GM18951 (cell line): ENCODE data around the gene THUMPD3.

ENCODE experiments used
- POLR2A ChIP-seq: IDR thresholded peaks from 4 replicates; pipeline ENCODE4 v1.6.1; 2011; ENCODE audit warnings: mild to moderate bottlenecking; ENCODE audit not compliant: insufficient read length, insufficient read depth; ENCODE audit errors: extremely low read depth
- in situ Hi-C: fragments of 300-500 bp; cut with MboI; formaldehyde crosslinking; loops from one replicate; pipeline ENCODE4 v1.12.0; 2022; ENCODE audit warnings: low sequenced_read_pairs, mixed read lengths, inconsistent platforms; ENCODE audit not compliant: unreplicated experiment

THUMPD3 gene

DNA sequence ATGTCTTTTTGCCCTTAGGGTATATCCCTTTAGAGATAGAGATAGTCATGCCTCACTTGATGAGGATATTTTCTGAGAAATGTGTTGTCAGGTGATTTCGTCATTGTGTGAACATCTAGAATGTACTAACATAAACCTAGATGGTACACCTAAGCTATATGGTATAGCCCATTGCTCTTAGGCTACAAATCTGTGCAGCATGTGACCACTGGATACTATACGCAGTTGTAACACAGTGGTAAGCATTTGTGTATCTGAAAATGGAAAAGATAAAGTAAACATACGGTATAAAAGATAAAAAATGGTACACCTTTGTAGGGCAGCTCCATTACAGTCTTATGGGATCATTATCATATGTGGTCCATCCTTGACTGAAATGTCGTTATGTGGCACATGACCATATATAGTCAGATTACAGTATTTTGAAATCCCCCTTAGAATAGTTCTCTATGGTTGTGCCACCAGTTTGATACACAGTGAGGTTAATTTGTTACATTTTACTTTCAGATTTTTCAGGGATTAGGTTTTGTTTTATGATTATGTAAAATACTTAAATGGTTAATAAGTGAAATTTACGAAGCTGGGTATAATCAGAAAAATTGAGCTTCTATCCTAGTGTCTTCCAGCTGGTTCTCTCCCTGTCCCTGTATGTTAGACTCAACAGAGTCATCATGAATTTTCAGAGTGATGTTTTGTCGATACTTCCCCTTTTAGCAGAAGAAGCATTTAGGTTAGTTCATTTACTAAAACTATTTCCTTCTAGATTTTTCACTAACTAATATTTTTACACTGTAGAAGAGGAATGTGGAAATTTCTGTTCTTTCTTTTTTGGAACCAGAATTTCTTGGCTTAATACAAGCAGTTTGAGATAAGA is 47.4 kb downstream of the THUMPD3 start:
- TF ChIP-seq POLR2A = no peak
- in situ Hi-C loops = no loop called here

DNA sequence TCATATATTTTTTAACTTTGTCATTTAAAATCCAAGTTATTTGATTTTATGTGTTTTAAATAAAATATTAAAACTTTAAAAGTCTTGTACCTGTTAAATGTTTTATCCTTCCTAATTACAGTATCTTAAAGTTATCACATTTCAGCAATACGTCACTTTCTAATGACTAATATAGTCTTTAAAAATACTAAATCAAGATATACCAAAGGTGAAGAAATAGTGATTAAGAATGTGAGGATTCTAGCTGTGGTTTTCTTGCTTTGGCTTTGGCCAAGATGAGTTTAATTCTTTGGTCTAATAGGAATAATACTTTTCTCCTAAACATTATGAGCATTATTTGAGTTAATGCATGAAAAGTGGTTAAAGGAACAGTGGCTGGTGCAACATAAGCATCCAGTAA is 48.4 kb downstream of the THUMPD3 start:
- TF ChIP-seq POLR2A = no peak
- in situ Hi-C loops = no loop called here

GRCh38 chr3:9412293-9412692 is 49.4 kb downstream of the THUMPD3 start:
- in situ Hi-C loops = no loop called here
- no peak for TF ChIP-seq POLR2A

DNA sequence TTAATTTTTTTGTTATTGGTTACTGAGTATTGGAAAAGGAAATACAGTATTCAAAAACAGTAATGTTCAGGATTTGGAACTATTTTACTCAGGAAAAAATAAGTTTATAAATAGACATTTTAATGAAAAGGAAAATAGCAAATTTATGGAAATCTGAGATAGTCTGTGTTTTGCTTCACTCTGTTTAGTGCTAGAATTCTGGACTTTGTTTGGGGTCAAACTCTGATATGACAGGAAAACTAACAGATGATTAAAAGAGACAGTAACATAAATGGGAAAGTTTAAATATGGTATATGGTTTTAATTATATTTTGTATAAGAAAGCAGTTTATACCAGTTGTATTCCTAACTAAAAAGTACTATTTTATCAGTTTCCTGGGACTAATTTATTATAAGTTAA is 52.0 kb downstream of the THUMPD3 start:
- in situ Hi-C loops = no loop called here
- no peak for TF ChIP-seq POLR2A

DNA sequence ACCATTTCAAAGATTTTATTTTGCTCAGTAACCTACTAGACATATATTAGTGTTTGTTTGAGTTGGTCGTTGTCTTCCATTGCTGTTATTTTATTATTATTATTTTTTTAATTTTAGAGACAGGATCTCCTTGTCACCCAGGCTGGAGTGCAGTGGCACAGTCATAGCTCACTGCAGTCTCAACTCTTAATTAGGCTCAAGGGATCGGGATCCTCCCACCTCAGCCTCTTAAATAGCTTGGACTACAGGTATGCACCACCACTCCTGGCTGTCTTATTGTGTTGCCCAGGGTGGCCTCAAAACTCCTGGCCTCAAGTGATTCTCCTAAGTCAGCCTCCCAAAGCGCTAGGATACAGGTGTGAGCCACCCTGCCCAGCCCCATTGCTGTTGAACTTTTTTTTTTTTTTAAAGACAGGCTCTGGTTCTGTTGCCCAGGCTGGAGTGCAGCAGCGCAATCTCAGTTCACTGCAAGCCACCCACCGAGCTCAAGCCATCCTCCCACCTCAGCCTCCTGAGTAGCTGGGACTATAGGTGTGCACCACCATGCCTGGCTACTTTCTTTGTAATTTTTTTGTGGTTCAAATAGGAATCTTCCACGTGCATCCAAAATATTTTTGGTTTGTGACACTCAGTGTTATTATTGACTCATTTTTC is 52.8 kb downstream of the THUMPD3 start:
- in situ Hi-C loops = no loop called here

DNA sequence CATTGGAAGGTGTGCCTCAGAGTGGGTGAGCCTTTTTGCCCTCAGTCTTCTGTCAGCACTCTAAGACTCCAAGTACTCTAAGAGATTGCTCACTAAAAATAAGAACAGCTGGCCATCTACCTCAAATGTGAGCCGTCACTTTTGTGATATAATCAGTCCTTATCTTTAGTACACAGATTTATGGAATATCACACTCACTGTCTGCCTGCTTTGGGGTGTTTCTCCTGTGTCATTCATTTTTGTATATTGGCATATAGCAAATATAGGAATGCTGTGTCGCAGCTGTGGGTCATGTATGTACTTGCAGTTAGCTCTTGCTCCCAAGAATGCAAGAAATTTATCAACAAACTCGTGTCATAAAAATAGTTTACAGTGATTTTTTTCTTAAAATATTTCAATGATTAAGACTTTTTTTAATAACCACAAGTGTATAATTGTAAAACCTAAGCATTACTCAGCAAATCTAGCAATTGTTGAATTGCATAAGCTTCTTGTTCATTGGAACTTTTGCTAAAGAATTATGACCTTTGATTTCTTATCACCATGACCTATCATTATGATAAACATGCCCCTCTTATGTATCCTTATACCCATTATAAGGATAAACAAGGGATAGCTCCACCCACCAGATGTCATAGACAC is 53.4 kb downstream of the THUMPD3 start:
- TF ChIP-seq POLR2A = no peak
- in situ Hi-C loops = no loop called here

More for the DNA sequence above, 52.8 kb downstream of the THUMPD3 start:
- no peak for TF ChIP-seq POLR2A

- no peak for TF ChIP-seq POLR2A
- in situ Hi-C loops = no loop called here
These were observed 58.1 kb downstream of the THUMPD3 start for GRCh38 chr3:9420850-9421549.

DNA sequence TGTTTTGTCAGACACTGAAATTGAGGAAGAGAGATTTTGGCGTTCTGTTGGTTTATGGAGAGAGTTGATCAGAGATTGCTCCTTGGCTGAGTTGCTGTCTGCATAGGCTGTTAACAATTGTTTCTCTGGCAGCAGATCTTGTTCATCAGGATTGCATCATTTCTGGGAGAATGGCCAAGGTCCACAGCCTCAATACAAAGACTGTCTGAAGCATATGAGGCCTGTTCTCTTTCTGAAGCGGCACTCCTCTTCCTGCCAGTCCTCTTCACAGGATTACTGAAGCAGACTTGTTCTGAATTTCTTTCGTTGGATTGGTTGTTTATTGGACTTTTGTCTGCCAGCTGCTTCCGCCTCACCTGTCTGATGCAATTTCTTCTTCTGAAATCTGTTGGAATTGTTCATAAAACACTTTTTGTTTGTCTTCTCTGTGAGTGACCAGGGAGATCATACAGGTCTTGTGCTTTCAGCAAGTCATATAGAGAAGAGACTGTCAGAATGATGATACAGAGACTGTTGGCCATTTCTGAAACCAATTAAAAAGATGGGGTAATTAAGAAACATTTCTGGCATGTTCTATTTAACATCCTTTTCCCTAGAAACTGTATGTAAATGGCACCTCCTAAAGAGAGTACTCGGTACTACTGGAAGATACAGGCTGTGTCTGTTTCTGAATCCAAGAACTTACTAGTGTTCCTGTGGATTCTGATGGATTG is 60.0 kb downstream of the THUMPD3 start:
- no peak for TF ChIP-seq POLR2A
- in situ Hi-C loops = no loop called here

DNA sequence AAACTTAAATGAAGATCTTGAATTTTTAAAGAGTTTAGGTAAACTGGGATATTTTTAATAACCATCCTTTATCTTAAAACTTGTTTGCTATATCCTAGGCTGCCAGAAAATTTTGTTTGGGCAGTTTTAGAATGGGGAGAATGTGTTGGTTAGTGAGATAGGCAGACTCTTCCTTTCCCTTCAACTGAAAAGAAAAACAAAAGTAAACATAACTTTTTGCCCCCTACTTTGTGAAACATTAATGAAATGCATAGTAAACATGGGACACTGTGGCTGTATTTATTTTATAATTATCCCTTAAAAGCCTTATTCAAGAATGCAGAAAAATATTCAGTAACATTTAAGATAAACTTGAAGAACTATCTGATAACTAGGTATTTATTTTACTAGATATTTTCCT is 65.6 kb downstream of the THUMPD3 start:
- in situ Hi-C loops = no loop called here
- no peak for TF ChIP-seq POLR2A

DNA sequence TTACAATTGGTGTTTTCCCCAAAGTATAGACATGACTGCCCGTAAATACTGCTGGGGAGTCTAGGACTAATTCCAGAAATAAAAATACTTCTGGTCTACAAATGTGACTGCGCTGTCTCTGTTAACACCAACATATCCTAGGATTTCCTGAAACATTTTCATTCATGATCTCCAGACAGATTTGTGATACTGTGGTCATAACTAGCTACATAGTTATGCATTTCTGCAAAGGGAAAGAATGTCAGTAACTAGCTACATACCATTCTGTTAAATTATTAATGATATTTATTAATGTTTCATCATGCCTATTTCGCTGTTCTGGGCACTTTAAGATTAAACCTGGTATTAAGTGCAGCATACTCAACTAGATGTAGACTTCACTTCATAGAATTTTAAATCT is 67.9 kb downstream of the THUMPD3 start:
- in situ Hi-C loops = no loop called here
- TF ChIP-seq POLR2A = no peak

GRCh38 chr3:9433627-9434521 is 71.0 kb downstream of the THUMPD3 start:
- in situ Hi-C loops = no loop called here
- TF ChIP-seq POLR2A = no peak

GRCh38 chr3:9435316-9435715 is 72.5 kb downstream of the THUMPD3 start:
- no peak for TF ChIP-seq POLR2A
- in situ Hi-C loops = no loop called here
